K562 (cell line): ENCODE measurements around the gene MCAT. TPM values are rescaled to one million over a fixed set of nuclear protein-coding genes. Genes with fewer than 3 reads are reported as not detected.

Experiments
- ATAC-seq: fragments of 200-7000 bp; cut with Tn5 transposase; 3 replicates; pipeline ENCODE4 v1.9.1; 2020; ENCODE audit warnings: moderate library complexity
- BruUV-seq: library from RNA; stranded (reverse); fragments of 400-500 nt; replicated peaks from 2 replicates; lab custom pipeline; 2021; lab: Mats Ljungman, UMichigan
- CTCF ChIA-PET: fragments of 300-600 bp; formaldehyde crosslinking; extraction: SDS; loops from one replicate; lab custom pipeline; 2021; ENCODE audit warnings: low intra/inter-chr PET ratio; lab: Yijun Ruan, JAX
- POLR2A ChIA-PET: fragments of 300-600, 350-650 bp; sonication (Branson Sonifier 250); formaldehyde crosslinking; extraction: SDS; loops from one replicate; lab custom pipeline; 2021; ENCODE audit warnings: antibody characterized with exemption, inconsistent platforms; lab: Yijun Ruan, JAX
- DNase-seq, 4 experiments: peaks; one replicate each; pipeline versions ENCODE4 v3.0.0 to v3.0.0-alpha.2; 2011 to 2018; ENCODE audit warnings: low spot score in 3 of 4, mixed read lengths in 3 of 4; ENCODE audit errors: extremely low read depth in 1 of 4
- FAIRE-seq: peaks from 2 replicates; lab custom pipeline; 2011; peaks lifted over from hg19 to GRCh38; lab: Jason Lieb, UNC
- H2AFZ ChIP-seq: 2 replicates; pipeline ENCODE4 v1.6.0; 2011; ENCODE audit warnings: low read depth, low read length, control low read depth, inconsistent platforms
- H3K27ac ChIP-seq: fragments of 200-600 bp; 3 replicates; pipeline ENCODE4 v1.8.0; 2011; ENCODE audit warnings: low read depth, mild to moderate bottlenecking, control low read depth, inconsistent platforms, low read length, moderate library complexity, mixed read lengths; ENCODE audit errors: extremely low read depth
- H3K27me3 ChIP-seq, 2 experiments: fragments of 300-600 bp in 1 of 2; 2 replicates in 1 of 2; 3 replicates in 1 of 2; pipeline versions ENCODE4 v1.6.0 to v1.8.0; 2011; ENCODE audit warnings: inconsistent platforms in 2 of 2, low read length in 2 of 2, mild to moderate bottlenecking in 1 of 2, mixed read lengths in 1 of 2, moderate library complexity in 1 of 2; ENCODE audit not compliant: control insufficient read depth in 2 of 2, insufficient read depth in 2 of 2
- H3K36me3 ChIP-seq: fragments of 300-600 bp; 3 replicates; pipeline ENCODE4 v1.8.0; 2011; ENCODE audit warnings: mild to moderate bottlenecking, low read length, inconsistent platforms; ENCODE audit not compliant: control insufficient read depth, insufficient read depth
- H3K4me1 ChIP-seq, 2 experiments: fragments of 200-600 bp in 1 of 2; replicated peaks in 1 of 2; 2 replicates in 1 of 2; 3 replicates in 1 of 2; pipeline versions ENCODE4 v1.5.1 to v1.8.0; 2011; ENCODE audit warnings: inconsistent platforms in 2 of 2, low read length in 2 of 2, mild to moderate bottlenecking in 1 of 2, mixed read lengths in 1 of 2, moderate library complexity in 1 of 2; ENCODE audit not compliant: control insufficient read depth in 2 of 2, insufficient read depth in 2 of 2
- H3K4me2 ChIP-seq: 2 replicates; pipeline ENCODE4 v1.6.1; 2011; ENCODE audit warnings: low read length, control low read depth, inconsistent platforms, mixed read lengths; ENCODE audit not compliant: insufficient read depth
- H3K4me3 ChIP-seq: fragments of 200-600 bp; sonication (generic), shearing (Covaris generic); 2 replicates; pipeline ENCODE4 v1.5.1; 2016; ENCODE audit warnings: control low read depth, inconsistent platforms
- H3K79me2 ChIP-seq: fragments of 200-600 bp; 3 replicates; pipeline ENCODE4 v1.8.0; 2011; ENCODE audit warnings: low read length, inconsistent platforms; ENCODE audit not compliant: control insufficient read depth, insufficient read depth
- H3K9ac ChIP-seq, 2 experiments: 2 replicates each; pipeline versions ENCODE4 v1.6.0 to v1.6.1; 2011; ENCODE audit warnings: low read depth in 2 of 2, low read length in 2 of 2, control low read depth in 1 of 2, inconsistent platforms in 1 of 2, mild to moderate bottlenecking in 1 of 2, mixed read lengths in 1 of 2; ENCODE audit not compliant: insufficient read depth in 1 of 2
- H3K9me1 ChIP-seq: one replicate; pipeline ENCODE4 v1.6.0; 2011; ENCODE audit warnings: inconsistent platforms, mild to moderate bottlenecking, low read length, moderate library complexity; ENCODE audit not compliant: control insufficient read depth, insufficient read depth
- H3K9me3 ChIP-seq: replicated peaks from 2 replicates; pipeline ENCODE4 v1.5.1; 2011; ENCODE audit warnings: low read depth, low read length, inconsistent platforms; ENCODE audit not compliant: control insufficient read depth, insufficient read depth
- H4K20me1 ChIP-seq: replicated peaks from 2 replicates; pipeline ENCODE4 v1.6.1; 2011; ENCODE audit warnings: low read length, inconsistent platforms, mixed read lengths; ENCODE audit not compliant: control insufficient read depth, insufficient read depth
- MCM7 ChIP-seq, 2 experiments: fragments of 450-650 bp; IDR thresholded peaks; 2 replicates each; pipeline ENCODE4 v1.6.1; 2016 to 2018
- NCOA4 ChIP-seq: fragments of 450-650 bp; IDR thresholded peaks from 2 replicates; pipeline ENCODE4 v1.6.1; 2018; ENCODE audit warnings: mild to moderate bottlenecking; ENCODE audit not compliant: partially characterized antibody
- SAFB2 ChIP-seq: fragments of 200-400 bp; formaldehyde crosslinking; IDR thresholded peaks from 2 replicates; pipeline ENCODE4 v1.6.1; 2018; ENCODE audit warnings: borderline replicate concordance, low read length, low read depth, moderate library complexity; ENCODE audit not compliant: severe bottlenecking
- SAP30 ChIP-seq: fragments of 200-600 bp; sonication (generic); IDR thresholded peaks from 2 replicates; pipeline ENCODE4 v1.6.1; 2012; ENCODE audit warnings: borderline replicate concordance, low read depth, mild to moderate bottlenecking, moderate library complexity, low read length, control low read depth, inconsistent platforms; ENCODE audit not compliant: insufficient read depth, poor library complexity, severe bottlenecking
- STAG1 ChIP-seq: sonication (generic); formaldehyde crosslinking; IDR thresholded peaks from 2 replicates; pipeline ENCODE4 v1.5.0; 2020; ENCODE audit warnings: missing genetic modification reagents, borderline replicate concordance
- STAT5B ChIP-seq: fragments of 250-450 bp; sonication (Bioruptor Pico); IDR thresholded peaks from 2 replicates; pipeline ENCODE4 v1.8.0; 2021; ENCODE audit warnings: mild to moderate bottlenecking, inconsistent platforms
- TAF1 ChIP-seq: IDR thresholded peaks from 2 replicates; pipeline ENCODE4 v1.6.1; 2011; ENCODE audit warnings: mild to moderate bottlenecking, low read length, moderate library complexity; ENCODE audit not compliant: insufficient read depth, control insufficient read depth, severe bottlenecking; ENCODE audit errors: extremely low read depth
- TCFL5 ChIP-seq: fragments of 250-450 bp; sonication (Bioruptor Pico); conservative IDR thresholded peaks from 2 replicates; pipeline ENCODE4 v1.6.1; 2021; ENCODE audit warnings: mild to moderate bottlenecking, moderate library complexity, matching md5 sums
- TEAD2 ChIP-seq: fragments of 450-650 bp; IDR thresholded peaks from 2 replicates; pipeline ENCODE4 v1.6.1; 2016; ENCODE audit warnings: missing genetic modification characterization, control low read depth, missing compliant biosample characterization
- TRIM25 ChIP-seq: fragments of 450-650 bp; IDR thresholded peaks from 2 replicates; pipeline ENCODE4 v1.7.0; 2016; ENCODE audit warnings: borderline replicate concordance
- ZBTB17 ChIP-seq: fragments of 450-650 bp; formaldehyde crosslinking; IDR thresholded peaks from 2 replicates; pipeline ENCODE4 v1.4.0; 2020; ENCODE audit warnings: mild to moderate bottlenecking
- ZNF175 ChIP-seq: fragments of 200-800 bp; sonication (Bioruptor generic); IDR thresholded peaks from 2 replicates; pipeline ENCODE4 v1.6.1; 2016; ENCODE audit warnings: low read depth, mild to moderate bottlenecking, missing genetic modification characterization, missing compliant biosample characterization
- ZNF23 ChIP-seq: fragments of 250-450 bp; sonication (Bioruptor Pico); IDR thresholded peaks from 2 replicates; pipeline ENCODE4 v1.4.0; 2020; ENCODE audit warnings: mild to moderate bottlenecking
- ZNF444 ChIP-seq: fragments of 250-450 bp; sonication (Bioruptor Pico); IDR thresholded peaks from 2 replicates; pipeline ENCODE4 v1.4.0; 2020; ENCODE audit warnings: mild to moderate bottlenecking, moderate library complexity
- ZNF76 ChIP-seq: fragments of 250-450 bp; sonication (Bioruptor Pico); IDR thresholded peaks from 2 replicates; pipeline ENCODE4 v1.4.0; 2020; ENCODE audit warnings: mild to moderate bottlenecking, moderate library complexity, borderline replicate concordance
- WGBS: fragments of 100-300 bp; shearing (Covaris generic); methylation state at CpG from one replicate; pipeline ENCODE4 v1.1.6; 2016; ENCODE audit warnings: low coverage, mixed read lengths; ENCODE audit not compliant: insufficient coverage; ENCODE audit errors: missing lambda C conversion rate; 5-methylcytosine and 5-hydroxymethylcytosine counted together
- in situ Hi-C: fragments of 300-500 bp; cut with MboI; formaldehyde crosslinking; loops from 4 replicates; pipeline ENCODE4 v1.15.0; 2018; ENCODE audit warnings: inconsistent platforms, mixed read lengths
- intact Hi-C: fragments of 100-400 bp; cut with micrococcal nuclease; formaldehyde crosslinking; loops from 2 replicates; pipeline ENCODE4 v1.14.2; 2022
- polyA plus RNA-seq, 8 experiments: library from polyadenylated mRNA; depleted of rRNA in 4 of 8; stranded (reverse) in 5 of 8; unstranded in 3 of 8; fragments of >200 nt; fragmentation: Nextera tagmentation in 2 of 8; fragmentation: Illumina TruSeq in 1 of 8; extraction: Ambion mirVana in 2 of 8; extraction: Trizol in 1 of 8; gene quantifications; 2 replicates each; pipeline versions ENCODE4 v1.2.1 to v1.2.3, GENCODE V29; 2011 to 2014; ENCODE audit warnings: inconsistent platforms in 1 of 8, missing spikeins in 1 of 8
- total RNA-seq, 7 experiments: library from RNA; depleted of rRNA in 6 of 7; stranded (reverse); fragments of >200 nt in 6 of 7; fragmentation: Illumina TruSeq in 2 of 7; extraction: Trizol in 2 of 7; gene quantifications; 2 replicates each; pipeline versions ENCODE4 v1.2.1 to v1.2.3, GENCODE V29; 2011 to 2021; ENCODE audit warnings: low replicate concordance in 1 of 7
- TF ChIP-seq, protein P1 (sequence below): fragments of 200-400 bp; formaldehyde crosslinking; IDR thresholded peaks from 2 replicates; pipeline ENCODE4 v1.6.1; 2017; ENCODE audit warnings: mild to moderate bottlenecking, low read depth, low read length, moderate library complexity
- TF ChIP-seq, protein P2 (sequence below): fragments of 250-450 bp; sonication (Bioruptor Pico); IDR thresholded peaks from 2 replicates; pipeline ENCODE4 v1.9.0; 2021; ENCODE audit warnings: mild to moderate bottlenecking, inconsistent platforms

MCAT gene
- total and polyA plus RNA-seq, 9 of the 15 experiments (the other 6 are each of a cell fraction or from before 2014, with no cell fraction given): 3.3 to 27.8 (median 13.9) TPM

- intact Hi-C loops: no loop called here
- H3K4me3 ChIP-seq: no peak overlapping the region
- H2AFZ ChIP-seq: no peak overlapping the region
- no TSS peak for BruUV-seq
- H3K79me2 ChIP-seq: peaks cover 9% of the 10 kb centered on the region
- no peaks in the 10 kb centered on the region; a peak in 2 of 5 replicates for H3K4me1 ChIP-seq
- no peak overlapping the region for H3K27ac ChIP-seq
- ChIA-PET CTCF (no interaction called here), POLR2A (no interaction called here)
- WGBS: 82% methylated on average over 7 of the region's 10 CpGs
- in situ Hi-C loops: no loop called here
- FAIRE-seq (no peak), ATAC-seq (no peak), DNase-seq (no peak)
- no peak overlapping the region for H3K4me2 ChIP-seq
- no peak overlapping the region for H3K9ac ChIP-seq
- H3K9me3 ChIP-seq: no peaks in the 10 kb centered on the region
- H4K20me1 ChIP-seq: no peaks in the 10 kb centered on the region
- H3K9me1 ChIP-seq: no peaks in the 10 kb centered on the region
- H3K27me3 ChIP-seq: no peaks in the 10 kb centered on the region
- peaks cover 91% of the 10 kb centered on the region for H3K36me3 ChIP-seq
- TF ChIP-seq, protein P1, sequence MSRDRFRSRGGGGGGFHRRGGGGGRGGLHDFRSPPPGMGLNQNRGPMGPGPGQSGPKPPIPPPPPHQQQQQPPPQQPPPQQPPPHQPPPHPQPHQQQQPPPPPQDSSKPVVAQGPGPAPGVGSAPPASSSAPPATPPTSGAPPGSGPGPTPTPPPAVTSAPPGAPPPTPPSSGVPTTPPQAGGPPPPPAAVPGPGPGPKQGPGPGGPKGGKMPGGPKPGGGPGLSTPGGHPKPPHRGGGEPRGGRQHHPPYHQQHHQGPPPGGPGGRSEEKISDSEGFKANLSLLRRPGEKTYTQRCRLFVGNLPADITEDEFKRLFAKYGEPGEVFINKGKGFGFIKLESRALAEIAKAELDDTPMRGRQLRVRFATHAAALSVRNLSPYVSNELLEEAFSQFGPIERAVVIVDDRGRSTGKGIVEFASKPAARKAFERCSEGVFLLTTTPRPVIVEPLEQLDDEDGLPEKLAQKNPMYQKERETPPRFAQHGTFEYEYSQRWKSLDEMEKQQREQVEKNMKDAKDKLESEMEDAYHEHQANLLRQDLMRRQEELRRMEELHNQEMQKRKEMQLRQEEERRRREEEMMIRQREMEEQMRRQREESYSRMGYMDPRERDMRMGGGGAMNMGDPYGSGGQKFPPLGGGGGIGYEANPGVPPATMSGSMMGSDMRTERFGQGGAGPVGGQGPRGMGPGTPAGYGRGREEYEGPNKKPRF: no peak
- TF ChIP-seq ZNF175 (CRISPR knock-in tag) (no peak), ZBTB17 (no peak), ZNF23 (CRISPR knock-in tag) (no peak), TRIM25 (no peak), SAP30 (no peak), STAG1 (CRISPR knock-in tag) (no peak), SAFB2 (no peak), NCOA4 (no peak), STAT5B (CRISPR knock-in tag) (no peak), TAF1 (no peak), TEAD2 (tag) (no peak), TCFL5 (no peak), MCM7 (IDR thresholded peaks at IDR 0.05) (no peak), ZNF76 (CRISPR knock-in tag) (no peak), ZNF444 (no peak)
- TF ChIP-seq, protein P2, sequence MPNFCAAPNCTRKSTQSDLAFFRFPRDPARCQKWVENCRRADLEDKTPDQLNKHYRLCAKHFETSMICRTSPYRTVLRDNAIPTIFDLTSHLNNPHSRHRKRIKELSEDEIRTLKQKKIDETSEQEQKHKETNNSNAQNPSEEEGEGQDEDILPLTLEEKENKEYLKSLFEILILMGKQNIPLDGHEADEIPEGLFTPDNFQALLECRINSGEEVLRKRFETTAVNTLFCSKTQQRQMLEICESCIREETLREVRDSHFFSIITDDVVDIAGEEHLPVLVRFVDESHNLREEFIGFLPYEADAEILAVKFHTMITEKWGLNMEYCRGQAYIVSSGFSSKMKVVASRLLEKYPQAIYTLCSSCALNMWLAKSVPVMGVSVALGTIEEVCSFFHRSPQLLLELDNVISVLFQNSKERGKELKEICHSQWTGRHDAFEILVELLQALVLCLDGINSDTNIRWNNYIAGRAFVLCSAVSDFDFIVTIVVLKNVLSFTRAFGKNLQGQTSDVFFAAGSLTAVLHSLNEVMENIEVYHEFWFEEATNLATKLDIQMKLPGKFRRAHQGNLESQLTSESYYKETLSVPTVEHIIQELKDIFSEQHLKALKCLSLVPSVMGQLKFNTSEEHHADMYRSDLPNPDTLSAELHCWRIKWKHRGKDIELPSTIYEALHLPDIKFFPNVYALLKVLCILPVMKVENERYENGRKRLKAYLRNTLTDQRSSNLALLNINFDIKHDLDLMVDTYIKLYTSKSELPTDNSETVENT (CRISPR knock-in tag): no peak
Observed at GRCh38 chr22:43136801-43137200, 6.4 kb downstream of the MCAT start.
